SK-N-SH treated with all-trans-retinoic acid at 6 μM for 48 hours (cell line): ENCODE measurements around the gene BBS9.

Experiments
- ATAC-seq: fragments of 200-7000 bp; cut with Tn5 transposase; 3 replicates; pipeline ENCODE4 v1.9.1; 2020; ENCODE audit warnings: mild to moderate bottlenecking, moderate library complexity
- ARNTL ChIP-seq: fragments of 450-650 bp; formaldehyde crosslinking; IDR thresholded peaks from 2 replicates; pipeline ENCODE4 v1.5.0; 2020; ENCODE audit warnings: low read depth, mild to moderate bottlenecking, moderate library complexity, borderline replicate concordance
- BACH2 ChIP-seq: fragments of 250-450 bp; sonication (Bioruptor Pico); IDR thresholded peaks from 2 replicates; pipeline ENCODE4 v1.9.0; 2021; ENCODE audit warnings: mild to moderate bottlenecking, borderline replicate concordance
- CSDC2 ChIP-seq: fragments of 250-450 bp; sonication (Bioruptor Pico); IDR thresholded peaks from 2 replicates; pipeline ENCODE4 v1.5.0; 2020; ENCODE audit warnings: mild to moderate bottlenecking, moderate library complexity
- ESRRG ChIP-seq: fragments of 250-450 bp; sonication (Bioruptor Pico); IDR thresholded peaks from 2 replicates; pipeline ENCODE4 v1.6.1; 2021; ENCODE audit warnings: mild to moderate bottlenecking
- GLIS3 ChIP-seq: fragments of 250-450 bp; sonication (Bioruptor Pico); IDR thresholded peaks from 2 replicates; pipeline ENCODE4 v1.5.0; 2020; ENCODE audit warnings: mild to moderate bottlenecking, moderate library complexity
- ISL1 ChIP-seq: fragments of 250-450 bp; sonication (Bioruptor Pico); IDR thresholded peaks from 2 replicates; pipeline ENCODE4 v2.1.2; 2022; ENCODE audit warnings: mild to moderate bottlenecking, moderate library complexity
- OSR1 ChIP-seq: fragments of 250-450 bp; sonication (Bioruptor Pico); IDR thresholded peaks from 2 replicates; pipeline ENCODE4 v1.8.0; 2022; ENCODE audit warnings: moderate library complexity, mild to moderate bottlenecking, inconsistent platforms
- PPARA ChIP-seq: fragments of 250-450 bp; sonication (Bioruptor Pico); IDR thresholded peaks from 2 replicates; pipeline ENCODE4 v1.5.0; 2020; ENCODE audit warnings: mild to moderate bottlenecking, borderline replicate concordance
- RARB ChIP-seq: fragments of 250-450 bp; sonication (Bioruptor Pico); IDR thresholded peaks from 2 replicates; pipeline ENCODE4 v1.8.0; 2021; ENCODE audit warnings: mild to moderate bottlenecking, moderate library complexity
- SNAI2 ChIP-seq: fragments of 250-450 bp; sonication (Bioruptor Pico); IDR thresholded peaks from 2 replicates; pipeline ENCODE4 v1.5.0; 2020; ENCODE audit warnings: mild to moderate bottlenecking, moderate library complexity
- TCF4 ChIP-seq: fragments of 250-450 bp; sonication (Bioruptor Pico); IDR thresholded peaks from 2 replicates; pipeline ENCODE4 v1.8.0; 2021; ENCODE audit warnings: mild to moderate bottlenecking, moderate library complexity, borderline replicate concordance
- TOX ChIP-seq: fragments of 250-450 bp; sonication (Bioruptor Pico); IDR thresholded peaks from 2 replicates; pipeline ENCODE4 v1.8.0; 2021; ENCODE audit warnings: mild to moderate bottlenecking, moderate library complexity, borderline replicate concordance
- ZC3H10 ChIP-seq: fragments of 250-450 bp; sonication (Bioruptor Pico); IDR thresholded peaks from 2 replicates; pipeline ENCODE4 v1.5.1; 2021; ENCODE audit warnings: mild to moderate bottlenecking, moderate library complexity
- ZFP3 ChIP-seq: fragments of 250-450 bp; sonication (Bioruptor Pico); IDR thresholded peaks from 2 replicates; pipeline ENCODE4 v1.5.0; 2020; ENCODE audit warnings: mild to moderate bottlenecking, moderate library complexity
- ZFP30 ChIP-seq: fragments of 450-650 bp; formaldehyde crosslinking; IDR thresholded peaks from 2 replicates; pipeline ENCODE4 v1.5.0; 2022; ENCODE audit warnings: mild to moderate bottlenecking, moderate library complexity
- ZNF565 ChIP-seq: fragments of 450-650 bp; formaldehyde crosslinking; conservative IDR thresholded peaks from 2 replicates; pipeline ENCODE4 v1.5.0; 2020; ENCODE audit warnings: low read depth, mild to moderate bottlenecking, moderate library complexity
- ZNF70 ChIP-seq: fragments of 450-650 bp; formaldehyde crosslinking; IDR thresholded peaks from 2 replicates; pipeline ENCODE4 v1.5.0; 2020; ENCODE audit warnings: mild to moderate bottlenecking, moderate library complexity
- ZNF8 ChIP-seq: fragments of 450-650 bp; formaldehyde crosslinking; IDR thresholded peaks from 2 replicates; pipeline ENCODE4 v1.5.0; 2020; ENCODE audit warnings: mild to moderate bottlenecking, moderate library complexity
- TF ChIP-seq, protein P1 (sequence below): fragments of 250-450 bp; sonication (Bioruptor Pico); IDR thresholded peaks from 2 replicates; pipeline ENCODE4 v1.5.0; 2020; ENCODE audit warnings: mild to moderate bottlenecking, moderate library complexity
- TF ChIP-seq, protein P2 (sequence below): fragments of 250-450 bp; sonication (Bioruptor Pico); IDR thresholded peaks from 2 replicates; pipeline ENCODE4 v1.8.0; 2021; ENCODE audit warnings: low read depth, mild to moderate bottlenecking, moderate library complexity, borderline replicate concordance
- TF ChIP-seq, protein P3 (sequence below): fragments of 250-450 bp; sonication (Bioruptor Pico); IDR thresholded peaks from 2 replicates; pipeline ENCODE4 v1.5.1; 2021; ENCODE audit warnings: mild to moderate bottlenecking, moderate library complexity
- TF ChIP-seq, protein P4 (sequence below): fragments of 250-450 bp; sonication (Bioruptor Pico); IDR thresholded peaks from 2 replicates; pipeline ENCODE4 v1.5.1; 2020; ENCODE audit warnings: low read depth, mild to moderate bottlenecking, moderate library complexity
- TF ChIP-seq, protein P5 (sequence below): fragments of 250-450 bp; sonication (Bioruptor Pico); IDR thresholded peaks from 2 replicates; pipeline ENCODE4 v1.8.0; 2020; ENCODE audit warnings: mild to moderate bottlenecking, moderate library complexity, borderline replicate concordance

The BBS9 gene

DNA sequence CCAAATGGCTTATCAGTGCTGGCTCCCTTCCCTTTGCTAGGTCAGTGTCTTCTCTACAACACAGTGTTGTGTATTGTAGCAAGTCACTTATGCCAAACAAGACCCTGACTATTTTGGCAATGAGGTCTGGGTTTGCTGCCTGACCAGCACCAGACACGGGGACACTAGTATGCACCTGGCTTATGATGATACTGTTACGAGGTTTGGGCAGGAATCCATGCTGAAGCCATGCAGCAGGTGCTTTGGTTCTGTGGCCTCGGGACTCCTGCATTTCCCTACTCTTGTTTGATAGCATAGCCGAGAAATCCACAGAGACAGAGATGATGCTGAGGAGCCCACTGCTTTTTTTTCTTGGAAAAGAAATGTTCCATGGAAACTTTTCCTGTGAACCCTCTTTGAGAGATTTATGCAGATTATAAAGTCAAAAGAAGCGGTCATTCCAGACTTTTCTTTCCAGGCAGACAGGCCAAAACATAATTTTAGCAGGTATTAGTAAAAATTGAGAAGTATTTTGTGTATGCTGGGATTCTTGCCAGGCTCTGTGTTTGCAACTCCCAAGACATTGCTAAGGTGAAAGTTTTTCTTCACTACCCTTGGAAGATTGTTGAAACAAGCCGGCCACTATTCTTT is 291.1 kb downstream of the BBS9 start:
- TF ChIP-seq, protein P1, sequence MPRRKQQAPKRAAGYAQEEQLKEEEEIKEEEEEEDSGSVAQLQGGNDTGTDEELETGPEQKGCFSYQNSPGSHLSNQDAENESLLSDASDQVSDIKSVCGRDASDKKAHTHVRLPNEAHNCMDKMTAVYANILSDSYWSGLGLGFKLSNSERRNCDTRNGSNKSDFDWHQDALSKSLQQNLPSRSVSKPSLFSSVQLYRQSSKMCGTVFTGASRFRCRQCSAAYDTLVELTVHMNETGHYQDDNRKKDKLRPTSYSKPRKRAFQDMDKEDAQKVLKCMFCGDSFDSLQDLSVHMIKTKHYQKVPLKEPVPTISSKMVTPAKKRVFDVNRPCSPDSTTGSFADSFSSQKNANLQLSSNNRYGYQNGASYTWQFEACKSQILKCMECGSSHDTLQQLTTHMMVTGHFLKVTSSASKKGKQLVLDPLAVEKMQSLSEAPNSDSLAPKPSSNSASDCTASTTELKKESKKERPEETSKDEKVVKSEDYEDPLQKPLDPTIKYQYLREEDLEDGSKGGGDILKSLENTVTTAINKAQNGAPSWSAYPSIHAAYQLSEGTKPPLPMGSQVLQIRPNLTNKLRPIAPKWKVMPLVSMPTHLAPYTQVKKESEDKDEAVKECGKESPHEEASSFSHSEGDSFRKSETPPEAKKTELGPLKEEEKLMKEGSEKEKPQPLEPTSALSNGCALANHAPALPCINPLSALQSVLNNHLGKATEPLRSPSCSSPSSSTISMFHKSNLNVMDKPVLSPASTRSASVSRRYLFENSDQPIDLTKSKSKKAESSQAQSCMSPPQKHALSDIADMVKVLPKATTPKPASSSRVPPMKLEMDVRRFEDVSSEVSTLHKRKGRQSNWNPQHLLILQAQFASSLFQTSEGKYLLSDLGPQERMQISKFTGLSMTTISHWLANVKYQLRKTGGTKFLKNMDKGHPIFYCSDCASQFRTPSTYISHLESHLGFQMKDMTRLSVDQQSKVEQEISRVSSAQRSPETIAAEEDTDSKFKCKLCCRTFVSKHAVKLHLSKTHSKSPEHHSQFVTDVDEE (CRISPR knock-in tag): no peak
- no peak for TF ChIP-seq ZFP30 (CRISPR knock-in tag)
- no peak for TF ChIP-seq ARNTL
- TF ChIP-seq, protein P2, sequence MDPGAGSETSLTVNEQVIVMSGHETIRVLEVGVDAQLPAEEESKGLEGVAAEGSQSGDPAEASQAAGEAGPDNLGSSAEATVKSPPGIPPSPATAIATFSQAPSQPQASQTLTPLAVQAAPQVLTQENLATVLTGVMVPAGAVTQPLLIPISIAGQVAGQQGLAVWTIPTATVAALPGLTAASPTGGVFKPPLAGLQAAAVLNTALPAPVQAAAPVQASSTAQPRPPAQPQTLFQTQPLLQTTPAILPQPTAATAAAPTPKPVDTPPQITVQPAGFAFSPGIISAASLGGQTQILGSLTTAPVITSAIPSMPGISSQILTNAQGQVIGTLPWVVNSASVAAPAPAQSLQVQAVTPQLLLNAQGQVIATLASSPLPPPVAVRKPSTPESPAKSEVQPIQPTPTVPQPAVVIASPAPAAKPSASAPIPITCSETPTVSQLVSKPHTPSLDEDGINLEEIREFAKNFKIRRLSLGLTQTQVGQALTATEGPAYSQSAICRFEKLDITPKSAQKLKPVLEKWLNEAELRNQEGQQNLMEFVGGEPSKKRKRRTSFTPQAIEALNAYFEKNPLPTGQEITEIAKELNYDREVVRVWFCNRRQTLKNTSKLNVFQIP (CRISPR knock-in tag): no peak
- TF ChIP-seq OSR1 (CRISPR knock-in tag): no peak
- no peak for TF ChIP-seq BACH2 (CRISPR knock-in tag)
- TF ChIP-seq CSDC2 (CRISPR knock-in tag): no peak
- TF ChIP-seq TCF4 (CRISPR knock-in tag): no peak
- TF ChIP-seq RARB (CRISPR knock-in tag): no peak
- TF ChIP-seq ESRRG: no peak
- TF ChIP-seq ZNF8 (CRISPR knock-in tag): no peak
- no peak for TF ChIP-seq TOX (CRISPR knock-in tag)
- no peak for TF ChIP-seq ISL1 (CRISPR knock-in tag)
- no peak for TF ChIP-seq ZNF565 (CRISPR knock-in tag)
- no peak for TF ChIP-seq SNAI2 (CRISPR knock-in tag)
- TF ChIP-seq ZFP3 (CRISPR knock-in tag): no peak
- no peak for TF ChIP-seq ZNF70 (CRISPR knock-in tag)
- ATAC-seq: no peak

DNA sequence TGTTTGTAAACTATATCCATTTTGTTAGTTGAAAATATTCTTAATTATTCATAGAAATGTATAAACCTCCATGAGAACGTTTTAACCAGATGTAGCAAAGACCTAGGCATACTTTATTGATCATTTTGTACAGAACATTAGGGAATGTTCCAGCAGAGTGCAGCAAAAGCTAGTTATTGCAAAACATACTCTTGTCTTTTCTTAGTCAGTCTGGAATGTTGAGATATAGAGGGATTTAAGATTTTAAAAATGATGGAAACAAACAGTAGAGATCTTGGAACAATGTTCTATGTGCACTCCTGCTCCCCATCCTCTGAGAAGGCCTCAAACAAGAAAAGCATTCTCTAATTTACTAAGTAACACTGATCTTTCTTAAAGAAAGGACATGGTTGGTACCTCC is 292.1 kb downstream of the BBS9 start:
- TF ChIP-seq OSR1 (CRISPR knock-in tag): no peak
- TF ChIP-seq BACH2 (CRISPR knock-in tag): no peak
- TF ChIP-seq ZNF70 (CRISPR knock-in tag): no peak
- TF ChIP-seq ZNF565 (CRISPR knock-in tag): no peak
- TF ChIP-seq TOX (CRISPR knock-in tag): no peak
- TF ChIP-seq, protein P3, sequence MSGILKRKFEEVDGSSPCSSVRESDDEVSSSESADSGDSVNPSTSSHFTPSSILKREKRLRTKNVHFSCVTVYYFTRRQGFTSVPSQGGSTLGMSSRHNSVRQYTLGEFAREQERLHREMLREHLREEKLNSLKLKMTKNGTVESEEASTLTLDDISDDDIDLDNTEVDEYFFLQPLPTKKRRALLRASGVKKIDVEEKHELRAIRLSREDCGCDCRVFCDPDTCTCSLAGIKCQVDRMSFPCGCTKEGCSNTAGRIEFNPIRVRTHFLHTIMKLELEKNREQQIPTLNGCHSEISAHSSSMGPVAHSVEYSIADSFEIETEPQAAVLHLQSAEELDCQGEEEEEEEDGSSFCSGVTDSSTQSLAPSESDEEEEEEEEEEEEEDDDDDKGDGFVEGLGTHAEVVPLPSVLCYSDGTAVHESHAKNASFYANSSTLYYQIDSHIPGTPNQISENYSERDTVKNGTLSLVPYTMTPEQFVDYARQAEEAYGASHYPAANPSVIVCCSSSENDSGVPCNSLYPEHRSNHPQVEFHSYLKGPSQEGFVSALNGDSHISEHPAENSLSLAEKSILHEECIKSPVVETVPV (CRISPR knock-in tag): no peak
- TF ChIP-seq GLIS3 (CRISPR knock-in tag): no peak
- TF ChIP-seq, protein P4, sequence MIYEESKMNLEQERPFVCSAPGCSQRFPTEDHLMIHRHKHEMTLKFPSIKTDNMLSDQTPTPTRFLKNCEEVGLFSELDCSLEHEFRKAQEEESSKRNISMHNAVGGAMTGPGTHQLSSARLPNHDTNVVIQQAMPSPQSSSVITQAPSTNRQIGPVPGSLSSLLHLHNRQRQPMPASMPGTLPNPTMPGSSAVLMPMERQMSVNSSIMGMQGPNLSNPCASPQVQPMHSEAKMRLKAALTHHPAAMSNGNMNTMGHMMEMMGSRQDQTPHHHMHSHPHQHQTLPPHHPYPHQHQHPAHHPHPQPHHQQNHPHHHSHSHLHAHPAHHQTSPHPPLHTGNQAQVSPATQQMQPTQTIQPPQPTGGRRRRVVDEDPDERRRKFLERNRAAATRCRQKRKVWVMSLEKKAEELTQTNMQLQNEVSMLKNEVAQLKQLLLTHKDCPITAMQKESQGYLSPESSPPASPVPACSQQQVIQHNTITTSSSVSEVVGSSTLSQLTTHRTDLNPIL (CRISPR knock-in tag): no peak
- TF ChIP-seq ARNTL: no peak
- TF ChIP-seq SNAI2 (CRISPR knock-in tag): no peak
- TF ChIP-seq ZC3H10 (CRISPR knock-in tag): no peak
- TF ChIP-seq ISL1 (CRISPR knock-in tag): no peak
- TF ChIP-seq, protein P5, sequence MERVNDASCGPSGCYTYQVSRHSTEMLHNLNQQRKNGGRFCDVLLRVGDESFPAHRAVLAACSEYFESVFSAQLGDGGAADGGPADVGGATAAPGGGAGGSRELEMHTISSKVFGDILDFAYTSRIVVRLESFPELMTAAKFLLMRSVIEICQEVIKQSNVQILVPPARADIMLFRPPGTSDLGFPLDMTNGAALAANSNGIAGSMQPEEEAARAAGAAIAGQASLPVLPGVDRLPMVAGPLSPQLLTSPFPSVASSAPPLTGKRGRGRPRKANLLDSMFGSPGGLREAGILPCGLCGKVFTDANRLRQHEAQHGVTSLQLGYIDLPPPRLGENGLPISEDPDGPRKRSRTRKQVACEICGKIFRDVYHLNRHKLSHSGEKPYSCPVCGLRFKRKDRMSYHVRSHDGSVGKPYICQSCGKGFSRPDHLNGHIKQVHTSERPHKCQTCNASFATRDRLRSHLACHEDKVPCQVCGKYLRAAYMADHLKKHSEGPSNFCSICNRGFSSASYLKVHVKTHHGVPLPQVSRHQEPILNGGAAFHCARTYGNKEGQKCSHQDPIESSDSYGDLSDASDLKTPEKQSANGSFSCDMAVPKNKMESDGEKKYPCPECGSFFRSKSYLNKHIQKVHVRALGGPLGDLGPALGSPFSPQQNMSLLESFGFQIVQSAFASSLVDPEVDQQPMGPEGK (CRISPR knock-in tag): no peak
- TF ChIP-seq PPARA (CRISPR knock-in tag): no peak
- TF ChIP-seq, protein P1 (CRISPR knock-in tag): no peak
- no peak for TF ChIP-seq ZFP30 (CRISPR knock-in tag)
- no peak for TF ChIP-seq ZFP3 (CRISPR knock-in tag)
- no peak for TF ChIP-seq TCF4 (CRISPR knock-in tag)
- ATAC-seq: no peak
